Adrenal gland (tissue), 5 donors: ENCODE measurements around the gene PEAK1.

Source experiments
- POLR2A ChIP-seq, 2 donors: fragments of 450-650 bp; IDR thresholded peaks; one replicate each; pipeline ENCODE4 v1.6.1; 2017; ENCODE audit warnings: antibody characterized with exemption in 2 of 2, mild to moderate bottlenecking in 2 of 2, moderate library complexity in 1 of 2
- TF ChIP-seq, protein P1 (sequence below), 6 experiments: fragments of 450-650 bp in 4 of 6; fragments of 200-600 bp in 2 of 6; sonication (generic) in 1 of 6; IDR thresholded peaks; 1 replicate in 5 of 6; 2 replicates in 1 of 6; pipeline versions ENCODE4 v1.5.1 to v1.8.0; 2016 to 2021; ENCODE audit warnings: antibody characterized with exemption in 6 of 6, mild to moderate bottlenecking in 2 of 6, moderate library complexity in 1 of 6
- donor health status: DM: no; HTN: no; CAD: no.

GRCh38 chr15:77121599-77121998, 298.3 kb downstream of the PEAK1 start:
- no peak for TF ChIP-seq POLR2A (IDR thresholded peaks at IDR 0.05)
- TF ChIP-seq, protein P1, sequence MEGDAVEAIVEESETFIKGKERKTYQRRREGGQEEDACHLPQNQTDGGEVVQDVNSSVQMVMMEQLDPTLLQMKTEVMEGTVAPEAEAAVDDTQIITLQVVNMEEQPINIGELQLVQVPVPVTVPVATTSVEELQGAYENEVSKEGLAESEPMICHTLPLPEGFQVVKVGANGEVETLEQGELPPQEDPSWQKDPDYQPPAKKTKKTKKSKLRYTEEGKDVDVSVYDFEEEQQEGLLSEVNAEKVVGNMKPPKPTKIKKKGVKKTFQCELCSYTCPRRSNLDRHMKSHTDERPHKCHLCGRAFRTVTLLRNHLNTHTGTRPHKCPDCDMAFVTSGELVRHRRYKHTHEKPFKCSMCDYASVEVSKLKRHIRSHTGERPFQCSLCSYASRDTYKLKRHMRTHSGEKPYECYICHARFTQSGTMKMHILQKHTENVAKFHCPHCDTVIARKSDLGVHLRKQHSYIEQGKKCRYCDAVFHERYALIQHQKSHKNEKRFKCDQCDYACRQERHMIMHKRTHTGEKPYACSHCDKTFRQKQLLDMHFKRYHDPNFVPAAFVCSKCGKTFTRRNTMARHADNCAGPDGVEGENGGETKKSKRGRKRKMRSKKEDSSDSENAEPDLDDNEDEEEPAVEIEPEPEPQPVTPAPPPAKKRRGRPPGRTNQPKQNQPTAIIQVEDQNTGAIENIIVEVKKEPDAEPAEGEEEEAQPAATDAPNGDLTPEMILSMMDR (IDR thresholded peaks at IDR 0.05): no peak
